Thyroid gland (tissue), 4 donors: ENCODE data around the gene PRKCE.

ENCODE experiments used
- POLR2A ChIP-seq, 2 donors: fragments of 450-650 bp; IDR thresholded peaks; one replicate each; pipeline ENCODE4 v1.6.1; 2017; ENCODE audit warnings: antibody characterized with exemption in 2 of 2, mild to moderate bottlenecking in 2 of 2, moderate library complexity in 1 of 2
- TF ChIP-seq, protein P1 (sequence below), 6 experiments: fragments of 200-600 bp in 3 of 6; fragments of 450-650 bp in 3 of 6; sonication (generic) in 3 of 6; IDR thresholded peaks; one replicate each; pipeline ENCODE4 v1.5.1; 2016 to 2019; ENCODE audit warnings: antibody characterized with exemption in 6 of 6, mild to moderate bottlenecking in 2 of 6, inconsistent platforms in 1 of 6, moderate library complexity in 1 of 6

DNA sequence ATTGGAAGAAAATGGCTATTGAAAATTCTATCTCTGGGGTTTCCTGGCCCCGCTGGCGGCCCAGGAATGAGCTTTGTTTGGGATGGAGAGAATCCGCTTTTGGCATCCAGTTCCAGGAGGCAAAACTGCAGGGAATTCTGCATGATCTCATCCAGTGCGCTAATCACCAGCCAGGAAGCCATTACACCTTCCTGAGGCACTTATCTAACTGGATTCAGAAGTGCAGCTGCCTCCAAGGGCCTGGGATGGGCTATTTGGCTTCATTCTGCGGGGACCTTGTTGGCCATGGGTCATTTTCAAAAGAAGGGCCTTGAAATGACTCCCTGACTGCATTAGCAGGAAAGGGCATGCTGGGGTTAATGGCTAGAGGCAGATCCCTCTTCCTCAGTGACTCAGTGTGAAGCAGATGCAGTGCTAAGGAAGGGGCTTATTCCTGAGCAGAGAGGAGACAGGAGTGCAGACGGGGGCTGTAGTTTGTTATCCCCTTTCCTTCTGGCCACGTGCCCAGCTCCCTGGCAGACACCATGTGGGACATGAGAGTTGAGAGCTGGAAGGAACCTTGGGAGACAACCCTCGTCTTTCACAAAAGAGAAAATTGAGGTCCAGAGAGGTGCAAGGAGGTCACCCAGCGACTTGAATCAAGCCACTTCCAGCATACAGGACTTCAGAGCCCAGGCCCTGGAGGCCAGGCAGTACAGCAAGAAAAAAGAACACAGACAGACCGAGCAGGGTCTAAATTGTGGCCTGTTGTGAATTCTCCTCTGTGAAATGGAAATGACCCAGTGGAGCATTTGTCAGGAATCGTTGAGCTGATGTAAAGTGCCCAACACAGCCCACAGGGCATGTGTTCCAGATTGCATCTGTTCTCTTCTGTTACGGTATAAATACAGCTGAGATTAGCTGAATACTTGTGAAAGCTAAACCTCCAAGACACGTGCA lies 161.8 kb downstream of the PRKCE start:
- TF ChIP-seq, protein P1, sequence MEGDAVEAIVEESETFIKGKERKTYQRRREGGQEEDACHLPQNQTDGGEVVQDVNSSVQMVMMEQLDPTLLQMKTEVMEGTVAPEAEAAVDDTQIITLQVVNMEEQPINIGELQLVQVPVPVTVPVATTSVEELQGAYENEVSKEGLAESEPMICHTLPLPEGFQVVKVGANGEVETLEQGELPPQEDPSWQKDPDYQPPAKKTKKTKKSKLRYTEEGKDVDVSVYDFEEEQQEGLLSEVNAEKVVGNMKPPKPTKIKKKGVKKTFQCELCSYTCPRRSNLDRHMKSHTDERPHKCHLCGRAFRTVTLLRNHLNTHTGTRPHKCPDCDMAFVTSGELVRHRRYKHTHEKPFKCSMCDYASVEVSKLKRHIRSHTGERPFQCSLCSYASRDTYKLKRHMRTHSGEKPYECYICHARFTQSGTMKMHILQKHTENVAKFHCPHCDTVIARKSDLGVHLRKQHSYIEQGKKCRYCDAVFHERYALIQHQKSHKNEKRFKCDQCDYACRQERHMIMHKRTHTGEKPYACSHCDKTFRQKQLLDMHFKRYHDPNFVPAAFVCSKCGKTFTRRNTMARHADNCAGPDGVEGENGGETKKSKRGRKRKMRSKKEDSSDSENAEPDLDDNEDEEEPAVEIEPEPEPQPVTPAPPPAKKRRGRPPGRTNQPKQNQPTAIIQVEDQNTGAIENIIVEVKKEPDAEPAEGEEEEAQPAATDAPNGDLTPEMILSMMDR (IDR thresholded peaks at IDR 0.05), result no peak
- no peak for TF ChIP-seq POLR2A (IDR thresholded peaks at IDR 0.05)
